HG03442 (cell line): ENCODE data around the gene GHSR.

ENCODE experiments used
- ATAC-seq: cut with Tn5 transposase; IDR thresholded peaks from one replicate; pipeline ENCODE4 v1.9.1; 2021; ENCODE audit warnings: mild to moderate bottlenecking, moderate library complexity; ENCODE audit not compliant: unreplicated experiment

The GHSR gene

DNA sequence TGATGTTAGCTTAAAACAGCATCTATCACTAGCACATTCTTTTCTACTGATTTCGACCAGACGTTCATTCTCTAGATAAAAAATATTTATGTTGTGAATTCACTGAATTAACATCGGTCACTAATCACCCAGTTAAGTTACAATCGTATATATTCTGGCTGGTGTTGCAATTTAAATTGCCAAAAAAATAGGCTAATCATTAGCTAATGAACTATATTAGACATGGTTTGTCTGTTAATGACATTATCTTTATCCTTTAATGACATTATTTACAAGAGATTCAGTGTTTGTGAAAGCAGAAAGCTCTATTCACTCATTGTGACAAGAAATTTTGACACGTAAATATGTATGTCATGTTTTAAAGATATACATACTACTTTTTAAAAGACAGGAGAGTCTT lies 6.7 kb downstream of the GHSR start:
- no peak for ATAC-seq

DNA sequence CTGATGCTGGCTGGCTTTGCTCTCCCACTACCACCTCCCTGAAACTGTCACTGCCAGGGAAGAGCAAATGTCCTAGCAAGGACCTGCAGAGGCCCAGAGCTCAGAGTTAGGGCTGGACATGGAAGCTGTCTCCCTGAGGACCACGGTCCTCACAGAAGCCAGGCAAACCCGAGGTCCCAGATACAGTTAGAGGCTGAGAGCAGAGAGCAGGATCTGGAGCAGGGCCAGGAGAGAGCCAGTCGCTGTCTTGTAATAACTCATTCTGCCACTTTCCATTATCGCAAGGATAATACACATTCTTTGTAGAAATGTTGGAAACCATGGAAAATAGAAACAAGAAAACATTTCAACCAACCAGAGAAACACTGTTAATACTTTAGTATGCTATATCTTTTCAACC lies 10.1 kb downstream of the GHSR start:
- no peak for ATAC-seq

DNA sequence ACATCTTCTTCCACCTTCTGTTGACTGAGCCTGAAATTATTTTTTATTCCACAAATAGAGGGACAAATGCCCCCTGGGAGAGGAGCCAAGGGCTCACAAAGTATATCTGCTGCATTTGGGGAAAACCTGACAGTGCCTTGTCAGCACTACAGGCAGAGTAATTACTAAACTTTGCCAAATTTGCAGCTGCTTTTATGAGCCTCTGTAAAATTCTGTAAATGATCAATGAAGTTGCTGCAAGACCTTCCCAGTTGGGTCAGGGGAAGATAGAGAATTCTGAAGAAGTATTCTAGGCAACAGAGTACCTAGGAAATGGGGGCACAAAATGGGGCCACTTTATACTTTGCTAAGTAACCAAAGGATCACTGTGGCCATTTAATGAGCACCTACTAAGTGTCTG lies 10.5 kb downstream of the GHSR start:
- ATAC-seq: no peak

DNA sequence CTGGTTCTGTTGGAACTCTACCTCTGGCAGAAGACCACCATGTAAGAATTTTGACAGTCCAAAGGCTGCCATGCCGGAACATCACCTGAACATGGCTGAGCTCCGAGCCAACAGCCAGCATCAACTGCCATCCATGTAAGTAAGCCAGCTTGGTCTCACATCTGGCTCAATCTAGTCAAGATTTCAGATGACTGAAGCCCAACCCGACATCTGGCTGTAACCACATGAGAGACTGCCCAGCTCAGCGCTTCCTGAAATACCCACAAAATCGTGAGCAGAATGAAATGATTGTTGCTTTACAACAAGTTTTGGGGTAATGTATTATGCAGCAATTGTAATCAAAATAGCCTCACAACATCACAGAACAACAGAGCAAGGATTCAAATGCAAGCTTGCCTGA lies 32.9 kb downstream of the GHSR start:
- ATAC-seq: no peak

DNA sequence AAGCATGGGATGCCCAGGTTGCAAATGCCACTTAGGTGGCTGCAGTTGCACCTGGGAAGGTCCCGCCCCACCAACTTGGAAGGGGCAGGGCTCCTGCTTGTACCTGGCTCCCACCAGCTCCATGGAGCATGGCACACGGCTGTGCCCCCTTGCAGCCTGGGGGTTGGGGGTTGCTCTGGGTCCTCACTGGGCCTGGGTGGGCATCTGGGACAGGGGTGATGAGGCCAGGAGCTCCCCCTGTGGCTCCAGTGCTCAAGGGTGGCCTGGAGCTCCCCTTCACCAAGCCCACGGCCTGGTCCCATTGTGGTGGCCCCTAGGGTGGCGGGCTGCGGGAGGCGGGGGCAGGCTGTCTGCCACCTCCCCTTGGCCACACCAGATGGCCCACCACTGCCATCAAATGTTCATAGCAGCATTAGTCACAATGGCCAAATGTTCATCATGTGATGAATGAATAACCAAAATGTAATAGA lies 36.7 kb downstream of the GHSR start:
- ATAC-seq: no peak

DNA sequence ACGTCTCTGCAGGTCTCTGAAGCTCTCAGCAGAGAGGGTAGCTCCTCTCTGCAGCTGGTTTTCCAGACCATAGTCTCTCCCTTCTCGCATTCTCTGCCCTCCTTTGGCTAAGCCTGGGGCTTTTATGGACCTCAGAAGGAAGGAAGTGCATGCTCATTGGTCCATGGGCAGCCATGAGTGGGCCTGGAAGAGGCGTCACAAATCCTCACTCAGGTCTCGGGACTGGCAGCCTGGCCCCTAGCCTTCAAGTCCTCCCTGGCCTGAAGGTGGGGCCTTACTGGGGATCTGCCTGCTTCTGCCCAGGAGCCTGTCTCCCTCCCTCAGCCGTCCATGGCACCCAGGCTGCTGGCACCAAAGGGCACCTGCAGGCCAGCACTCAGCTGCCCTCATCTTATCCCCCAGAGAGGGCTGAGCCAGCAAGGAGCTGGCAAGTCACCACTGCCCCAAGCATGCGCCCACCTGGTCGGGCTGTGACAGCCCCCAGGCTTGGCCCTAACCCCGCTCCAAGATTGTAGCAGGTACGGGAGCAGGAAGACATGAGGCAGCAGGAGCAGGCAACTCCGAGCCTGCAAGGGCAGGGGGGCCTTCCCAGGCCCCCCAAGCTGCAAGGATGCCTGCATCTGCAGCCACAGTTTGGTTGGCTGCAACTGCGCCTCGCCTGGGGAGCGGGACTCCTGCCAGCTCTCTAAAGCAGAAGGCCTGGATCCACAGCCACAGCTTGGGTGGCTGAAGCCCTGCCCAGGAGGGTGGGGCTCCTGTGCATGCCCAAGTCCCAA lies 37.4 kb downstream of the GHSR start:
- no peak for ATAC-seq

DNA sequence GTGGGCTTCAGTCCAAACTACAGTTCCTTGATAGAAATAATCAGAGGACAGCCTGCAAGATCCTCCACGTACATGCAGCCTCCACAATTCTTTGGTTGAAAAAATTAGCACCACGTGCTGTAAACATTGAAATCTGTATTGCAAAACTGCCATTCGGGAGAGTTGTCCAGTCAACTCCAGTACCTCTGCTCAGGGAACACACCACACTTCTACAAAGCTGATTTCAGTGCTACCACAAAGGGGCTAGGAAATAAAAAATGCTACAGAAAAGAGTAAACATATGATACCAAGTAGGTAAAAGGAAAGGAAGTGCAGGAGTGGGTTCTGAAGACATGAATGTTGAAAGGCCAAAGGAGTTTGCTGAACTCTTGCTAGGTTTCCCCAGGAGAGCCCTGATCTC lies 40.4 kb downstream of the GHSR start:
- ATAC-seq: no peak

DNA sequence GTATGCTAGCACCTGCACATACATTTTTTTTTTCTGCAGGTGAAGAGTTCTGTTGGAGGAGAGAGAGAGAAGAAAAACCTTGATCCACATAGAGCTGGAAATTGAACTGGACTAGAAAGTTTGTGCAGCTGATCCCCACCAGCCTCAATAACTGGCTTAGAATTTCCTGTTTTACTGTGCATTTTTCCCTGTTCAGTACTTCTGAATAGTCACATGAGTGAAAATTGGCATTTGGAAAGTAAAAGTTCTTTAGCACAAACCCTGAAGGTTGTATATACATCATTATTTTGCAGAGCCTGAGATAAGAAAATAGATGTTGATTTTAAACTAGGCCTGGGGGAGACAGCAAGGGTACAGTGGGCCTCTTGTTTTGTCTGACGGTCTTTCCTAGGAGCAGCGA lies 42.3 kb downstream of the GHSR start:
- no peak for ATAC-seq

DNA sequence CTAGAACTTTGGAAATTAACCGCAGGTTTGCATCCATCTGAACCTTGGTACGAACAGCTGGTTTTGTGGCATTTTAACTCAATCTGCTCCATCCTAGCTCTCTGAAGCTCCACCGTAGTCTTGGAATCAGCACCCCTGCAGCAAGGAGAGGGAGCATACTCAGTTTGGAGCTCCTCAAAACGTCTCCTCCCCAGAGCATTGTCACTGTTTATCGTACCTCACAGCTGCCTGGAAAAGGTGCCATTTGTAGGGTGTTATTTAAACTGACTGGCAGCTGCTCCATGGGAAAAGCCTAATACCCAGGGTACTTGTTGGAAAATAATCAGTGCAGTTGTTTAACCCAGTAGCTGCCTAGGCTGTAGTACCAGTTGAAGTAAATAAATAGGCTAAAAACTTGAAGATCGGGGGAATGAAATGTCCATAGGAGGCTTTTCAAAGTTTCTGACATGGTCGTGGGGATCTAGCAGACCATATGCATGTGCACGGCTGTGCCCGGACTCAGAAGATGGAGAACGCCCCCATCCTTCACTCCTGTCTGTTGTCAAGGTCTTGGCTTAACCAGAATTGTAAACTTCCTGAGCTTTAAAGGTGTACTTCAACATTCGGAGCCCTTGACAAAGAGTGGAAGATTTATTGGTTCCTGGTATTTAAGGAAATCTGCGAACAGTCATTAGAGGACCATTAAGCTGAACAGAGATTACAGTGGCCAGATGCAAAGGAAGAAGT lies 43.9 kb downstream of the GHSR start:
- ATAC-seq: no peak

DNA sequence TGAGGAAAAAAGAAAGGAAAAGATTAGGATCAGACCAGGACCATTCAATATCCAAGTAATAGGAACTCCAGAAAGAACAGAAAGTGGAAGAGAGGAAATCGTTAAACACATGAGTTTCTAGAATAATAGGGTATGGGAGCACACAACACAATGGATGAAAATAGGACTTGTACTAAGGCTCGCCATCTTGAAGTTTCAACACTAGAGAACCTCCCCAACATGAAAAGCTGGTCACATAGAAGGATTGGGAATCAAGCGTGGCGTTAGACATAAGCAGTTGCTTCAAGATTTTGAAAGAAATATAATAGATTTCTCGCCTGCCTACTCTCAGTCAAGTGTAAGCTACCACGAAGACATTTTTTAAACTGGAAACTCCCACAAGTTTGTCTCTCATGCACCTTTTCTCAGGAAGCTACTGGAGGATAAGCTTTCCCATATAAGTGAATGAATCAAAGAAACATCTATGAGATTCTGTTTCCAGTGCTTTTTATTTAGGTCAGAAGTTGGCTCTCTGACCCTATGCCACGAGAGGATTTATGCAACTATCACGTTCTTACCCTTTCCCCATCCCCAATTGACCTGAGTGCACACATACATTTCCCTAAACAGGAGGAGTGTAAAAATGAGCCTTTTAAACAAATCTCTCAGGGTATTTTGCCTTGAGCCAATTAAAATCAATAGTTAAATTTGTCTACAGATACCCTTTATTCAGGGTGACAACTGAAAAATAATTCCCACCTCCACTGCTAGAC lies 45.2 kb downstream of the GHSR start:
- ATAC-seq: no peak

DNA sequence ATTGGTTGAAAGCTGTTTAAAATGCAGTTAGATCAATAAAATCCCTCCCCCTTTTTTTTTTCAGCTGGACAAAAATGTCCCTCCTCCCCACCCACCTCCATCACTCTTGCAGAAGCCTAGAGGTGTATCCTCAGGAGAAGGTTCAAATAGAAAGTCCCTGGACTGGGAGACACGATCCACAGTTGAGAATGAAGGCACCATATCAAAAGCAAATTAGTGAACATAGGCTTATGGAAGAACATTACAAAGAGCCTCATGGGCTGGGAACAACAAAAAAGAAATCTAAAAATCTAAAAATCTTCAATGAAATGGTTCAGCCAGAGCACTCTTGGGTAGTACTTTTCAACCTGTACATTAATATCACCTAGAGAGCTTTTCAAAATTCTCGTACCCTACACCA lies 46.2 kb downstream of the GHSR start:
- no peak for ATAC-seq

DNA sequence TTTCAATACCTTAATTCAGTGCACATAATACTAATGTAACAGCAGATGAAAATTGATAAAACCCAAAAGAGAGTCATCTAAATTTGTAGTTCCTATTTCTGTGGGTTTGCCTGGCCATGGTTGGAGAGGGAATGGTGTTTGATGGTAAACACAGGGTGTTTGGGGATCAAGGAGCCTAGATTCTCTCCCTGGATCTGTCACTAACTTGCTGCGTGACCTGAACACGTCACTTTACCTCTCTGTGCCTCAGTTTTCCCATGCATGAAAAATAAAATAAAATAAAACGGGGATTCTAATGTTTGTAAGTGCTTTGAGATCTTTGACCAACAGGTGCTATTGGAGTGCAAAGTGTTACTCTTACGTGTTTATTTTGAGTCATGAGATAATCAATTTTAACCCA lies 49.8 kb downstream of the GHSR start:
- no peak for ATAC-seq

DNA sequence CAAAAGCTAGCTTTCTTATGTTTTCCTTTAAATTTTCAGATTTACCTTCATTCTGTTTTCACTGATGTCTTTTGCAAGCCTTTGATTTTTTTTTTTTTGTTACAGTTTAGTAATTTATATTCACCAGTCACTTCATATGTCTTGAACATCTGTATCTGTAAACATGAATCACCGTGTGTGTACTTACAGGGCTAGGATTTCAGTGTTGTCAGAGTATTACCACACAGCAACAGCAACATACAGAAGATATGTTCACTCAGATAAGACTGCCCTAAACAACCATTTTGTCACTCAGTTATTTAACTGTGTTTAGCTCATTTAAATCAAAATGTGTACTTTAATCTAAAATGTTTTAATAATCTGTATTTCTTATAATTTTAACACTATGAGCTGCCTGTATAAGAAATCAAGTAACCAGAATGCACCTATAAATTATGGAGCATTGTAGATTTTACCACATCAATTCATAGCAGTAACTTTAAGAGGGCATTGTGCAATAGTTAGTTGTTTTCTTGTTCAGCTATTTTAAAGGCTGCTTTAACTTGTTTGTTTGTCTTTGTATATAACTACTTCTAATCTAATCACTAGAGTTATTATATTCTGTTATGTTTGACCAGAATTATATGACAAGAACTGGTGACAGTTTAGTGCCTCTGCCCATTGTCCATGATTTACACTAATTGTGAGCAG lies 50.4 kb downstream of the GHSR start:
- no peak for ATAC-seq

DNA sequence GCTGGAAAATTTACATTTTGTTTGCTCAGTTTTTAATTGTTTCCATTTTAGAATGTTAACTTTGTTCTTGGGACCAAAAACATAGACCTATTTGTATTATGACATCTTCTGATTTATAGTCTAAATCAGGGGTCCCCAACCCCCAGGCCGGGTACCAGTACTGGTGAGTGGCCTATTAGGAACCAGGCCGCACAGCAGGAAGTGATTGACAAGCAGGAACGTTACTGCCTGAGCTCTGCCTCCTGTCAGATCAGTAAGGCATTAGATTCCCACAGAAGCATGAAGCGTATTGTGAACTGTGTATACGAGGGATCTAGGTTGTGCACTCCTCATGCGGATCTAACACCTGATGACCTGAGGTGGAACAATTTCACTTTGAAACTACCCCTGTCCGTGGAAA lies 51.9 kb downstream of the GHSR start:
- ATAC-seq: no peak

DNA sequence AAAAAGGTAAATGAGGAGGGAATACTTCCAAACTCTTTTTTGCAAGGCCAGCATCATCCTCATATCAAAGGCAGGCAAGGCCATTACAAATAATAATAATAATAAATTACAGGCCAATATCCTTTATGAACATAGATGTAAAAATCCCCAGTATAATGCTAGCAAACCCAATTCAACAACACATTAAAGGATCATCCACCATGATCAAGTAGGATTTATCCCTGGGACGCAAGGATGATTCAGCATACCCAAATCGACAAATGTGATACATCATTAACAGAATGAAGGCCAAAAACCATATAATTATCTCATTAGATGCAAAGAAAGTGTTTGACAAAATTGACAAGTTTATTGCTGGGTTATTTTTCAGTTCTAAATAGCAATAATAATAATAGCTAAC lies 53.6 kb downstream of the GHSR start:
- ATAC-seq: no peak
